GM12892 (cell line): Measurements from ENCODE around the gene CDC37L1.

Experiments
- DNase-seq: peaks from one replicate; pipeline ENCODE4 v3.0.0; 2011; ENCODE audit not compliant: insufficient read length
- FAIRE-seq: peaks from 2 replicates; lab custom pipeline; 2011; peaks lifted over from hg19 to GRCh38; lab: Jason Lieb, UNC
- POLR2A ChIP-seq: IDR thresholded peaks from 2 replicates; pipeline ENCODE4 v1.6.1; 2011; ENCODE audit warnings: low read depth, low read length, control low read depth
- POLR2AphosphoS5 ChIP-seq: IDR thresholded peaks from 2 replicates; pipeline ENCODE4 v1.6.1; 2011; ENCODE audit warnings: low read depth, low read length, control low read depth
- TAF1 ChIP-seq: IDR thresholded peaks from 2 replicates; pipeline ENCODE4 v1.6.1; 2011; ENCODE audit warnings: low read depth, mild to moderate bottlenecking, control low read depth, low read length, borderline replicate concordance

CDC37L1 gene

GRCh38 chr9:4661611-4662010 lies 17.8 kb upstream of the CDC37L1 start:
- FAIRE-seq (no peak), DNase-seq (no peak)
- TF ChIP-seq TAF1, result no peak
- TF ChIP-seq POLR2A, result no peak
- no peak for TF ChIP-seq POLR2AphosphoS5

- peak; percentile 86 for FAIRE-seq
- TF ChIP-seq POLR2AphosphoS5 (peak; percentile 57), POLR2A (peak; percentile 70; the same call in 1 of the 2 replicates), TAF1 (no peak)
- peak; percentile 59 for DNase-seq
These were observed 17.0 kb upstream of the CDC37L1 start, which contains the start of gene PLPP6 for GRCh38 chr9:4662108-4662988. Gene PLPP6 (plus strand): TSS chr9:4662294. CDS start chr9:4662376, 82 bp downstream.

DNA sequence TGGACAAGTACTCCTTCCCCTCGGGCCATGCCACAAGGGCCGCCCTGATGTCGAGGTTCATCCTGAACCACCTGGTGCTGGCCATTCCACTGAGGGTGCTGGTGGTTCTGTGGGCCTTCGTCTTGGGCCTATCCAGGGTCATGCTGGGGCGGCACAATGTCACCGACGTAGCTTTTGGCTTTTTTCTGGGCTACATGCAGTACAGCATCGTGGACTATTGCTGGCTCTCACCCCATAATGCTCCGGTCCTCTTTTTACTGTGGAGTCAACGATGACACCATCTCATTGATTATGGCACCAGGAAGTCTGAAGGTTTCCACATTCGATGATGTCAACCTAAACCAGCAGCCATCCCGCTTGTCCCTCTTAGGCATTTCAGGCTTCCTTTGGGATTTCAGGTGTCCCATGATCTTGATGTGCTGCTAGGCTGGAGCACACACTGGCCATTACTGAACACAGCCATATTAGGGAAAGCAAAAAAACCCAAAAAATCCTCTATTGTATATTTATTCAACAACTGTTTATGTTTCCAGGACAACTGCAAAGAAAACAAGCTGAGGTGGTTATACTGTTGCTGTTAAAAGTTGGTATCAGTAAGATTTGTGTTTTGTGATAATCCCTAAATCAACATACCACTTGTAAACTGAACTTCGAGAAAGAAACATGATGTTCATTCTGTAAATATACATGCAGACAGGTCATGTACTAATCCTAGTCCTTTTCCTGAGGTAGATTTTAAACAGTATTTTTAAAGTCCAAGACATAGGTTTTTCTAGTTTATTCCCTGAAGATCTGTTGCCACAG lies 16.2 kb upstream of the CDC37L1 start:
- peak; percentile 65 for FAIRE-seq
- no peak for DNase-seq
- TF ChIP-seq POLR2AphosphoS5, result no peak
- TF ChIP-seq POLR2A, result no peak; the same call in 1 of the 2 replicates
- no peak for TF ChIP-seq TAF1

GRCh38 chr9:4663956-4664355 lies 15.4 kb upstream of the CDC37L1 start:
- no peak for TF ChIP-seq POLR2AphosphoS5
- no peak for TF ChIP-seq TAF1
- TF ChIP-seq POLR2A, result no peak
- DNase-seq (no peak), FAIRE-seq (peak; percentile 53)

DNA sequence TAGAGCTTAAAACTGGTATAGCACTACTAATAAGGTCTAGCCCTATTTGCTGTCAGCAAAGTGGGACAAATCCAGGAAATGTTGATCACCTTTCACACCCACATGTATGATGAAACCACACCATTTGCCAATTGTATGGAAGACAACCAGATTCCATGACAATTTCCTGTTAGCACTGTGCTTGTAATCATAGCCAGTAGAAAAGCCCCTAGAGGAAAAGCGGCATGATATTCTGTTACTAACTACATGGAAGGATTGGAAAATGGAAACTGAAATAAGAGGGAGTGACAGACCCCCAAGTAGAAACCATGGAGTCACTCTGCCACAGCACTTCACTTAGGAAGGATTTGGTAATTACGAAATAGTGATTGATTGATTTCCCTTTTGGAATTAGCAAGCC lies 14.0 kb upstream of the CDC37L1 start:
- DNase-seq (no peak), FAIRE-seq (no peak)
- TF ChIP-seq TAF1 (no peak), POLR2A (no peak), POLR2AphosphoS5 (no peak)

- FAIRE-seq, result peak; percentile 86
- no peak for TF ChIP-seq TAF1
- peak; percentile 42; the same call in 1 of the 2 replicates for TF ChIP-seq POLR2A
- TF ChIP-seq POLR2AphosphoS5, result no peak
- DNase-seq, result peak; percentile 41
These were observed 13.2 kb upstream of the CDC37L1 start, which contains the start of gene SPATA6L for GRCh38 chr9:4666042-4666699. Gene SPATA6L (minus strand): TSS chr9:4666480. CDS start chr9:4666250, 230 bp downstream.

DNA sequence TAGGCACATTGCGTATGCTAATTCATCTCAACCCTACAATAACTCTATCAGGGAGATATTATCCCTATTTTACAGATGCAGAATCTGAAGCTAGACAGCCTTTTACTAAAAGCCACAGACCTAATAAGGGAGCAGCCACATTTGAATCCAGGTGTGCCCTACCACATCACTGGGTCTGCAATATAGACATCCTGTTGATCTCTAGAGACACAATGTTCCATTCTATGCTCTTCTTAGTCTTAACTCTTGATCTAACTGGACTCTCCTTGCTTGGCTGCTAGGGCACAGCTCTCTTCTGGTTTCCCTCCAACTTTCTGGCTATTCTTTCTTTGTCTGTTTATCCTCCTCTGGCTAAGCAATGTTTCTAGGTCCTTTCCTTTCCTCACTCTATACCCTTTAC lies 11.7 kb upstream of the CDC37L1 start:
- FAIRE-seq (peak; percentile 83), DNase-seq (no peak)
- TF ChIP-seq POLR2A (no peak), POLR2AphosphoS5 (no peak), TAF1 (no peak)

- TF ChIP-seq TAF1 (no peak), POLR2AphosphoS5 (no peak), POLR2A (no peak)
- FAIRE-seq, result peak; percentile 56
These were observed 10.8 kb upstream of the CDC37L1 start for GRCh38 chr9:4668604-4669003.

DNA sequence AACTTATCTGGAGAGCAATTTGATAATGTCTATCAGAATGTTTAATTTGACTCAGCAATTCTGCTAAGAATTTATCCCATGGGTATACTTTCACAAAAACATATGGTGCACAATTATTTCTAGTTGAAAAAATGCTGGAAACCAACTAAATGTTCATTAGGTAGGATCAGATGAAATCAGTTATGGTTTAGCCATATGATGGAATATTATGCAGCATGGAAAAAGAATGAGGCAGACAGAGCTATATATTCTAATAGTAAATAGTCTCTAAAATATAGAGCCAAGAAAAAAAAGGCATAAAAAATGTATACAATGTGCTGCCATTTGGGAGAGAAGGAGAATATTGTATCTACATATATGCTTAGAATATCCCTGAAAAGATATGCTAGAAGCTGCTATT lies 9.5 kb upstream of the CDC37L1 start:
- FAIRE-seq (no peak), DNase-seq (no peak)
- no peak for TF ChIP-seq POLR2A
- TF ChIP-seq TAF1, result no peak
- TF ChIP-seq POLR2AphosphoS5, result no peak

More at GRCh38 chr9:4668604-4669003, 10.8 kb upstream of the CDC37L1 start:
- no peak for DNase-seq

GRCh38 chr9:4670591-4670990 lies 8.8 kb upstream of the CDC37L1 start:
- TF ChIP-seq POLR2A (no peak), TAF1 (no peak), POLR2AphosphoS5 (no peak)
- no peak for DNase-seq
- no peak for FAIRE-seq

DNA sequence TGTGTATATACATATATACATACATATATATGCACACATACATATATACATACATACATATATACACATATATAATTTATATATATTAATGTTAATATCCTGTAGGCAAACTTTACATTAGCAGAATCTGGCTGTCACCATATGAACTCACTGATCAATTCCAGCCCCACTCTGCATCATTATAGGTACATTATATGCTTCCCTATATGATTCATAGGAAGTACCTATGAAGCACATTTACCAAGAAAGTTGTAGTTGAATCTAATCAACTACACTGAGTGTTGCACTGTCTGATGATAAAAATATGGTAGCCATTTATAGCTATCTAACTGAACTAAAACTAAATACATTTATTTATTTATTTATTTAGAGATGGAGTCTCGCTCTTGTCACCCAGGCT lies 7.6 kb upstream of the CDC37L1 start:
- FAIRE-seq (no peak), DNase-seq (no peak)
- TF ChIP-seq POLR2AphosphoS5 (no peak), POLR2A (no peak), TAF1 (no peak)
